ENCODE data around the gene ZC3H8. TPM values are rescaled to one million over a fixed set of nuclear protein-coding genes. Genes with fewer than 3 reads are reported as not detected.

ZC3H8 gene
- total and polyA plus RNA-seq, 2 donors (not counting 3 experiments of a cell fraction or from before 2014, with no cell fraction given): 0.95 to 7.1 TPM

GRCh38 chr2:112275887-112276773 is 21.3 kb upstream of the ZC3H8 start:
- BruUV-seq (replicated peaks): TSS peak; percentile 79
- H3K4me2 ChIP-seq (ENCODE audit: insufficient read depth, low read length): peak overlapping the region; percentile 87
- DNase-seq (ENCODE audit: low read depth, low spot score): peak; percentile 89
- CTCF ChIA-PET: no interaction called here
- no peak for FAIRE-seq
- H4K20me1 ChIP-seq (replicated peaks; ENCODE audit: control insufficient read depth, extremely low read depth, insufficient read depth, low read length): no peaks in the 10 kb centered on the region
- H3K4me1 ChIP-seq (ENCODE audit: control insufficient read depth, extremely low read depth, insufficient read depth, low read length): peaks cover 9% of the 10 kb centered on the region
- H3K36me3 ChIP-seq (ENCODE audit: control insufficient read depth in 2 of 2, extremely low read depth in 1 of 2, insufficient read depth in 2 of 2, low read length in 2 of 2): no peaks in the 10 kb centered on the region
- H3K9me1 ChIP-seq (replicated peaks; ENCODE audit: control insufficient read depth, extremely low read depth, insufficient read depth, low read length): no peaks in the 10 kb centered on the region
- dilution Hi-C loops (cut with MboI; ENCODE audit: extremely low pct_ligation_motif_present, low sequenced_read_pairs): no loop called here
- H3K4me3 ChIP-seq (replicated peaks in 1 of 3; ENCODE audit: insufficient read depth in 1 of 3, low read depth in 1 of 3, low read length in 3 of 3): peak overlapping the region; percentile 44 to 98 (median 94)
- peak; percentile 68 for TF ChIP-seq POLR2AphosphoS5 (IDR thresholded peaks at IDR 0.05; ENCODE audit: insufficient read depth, low read depth, low read length)
- TF ChIP-seq JUN (IDR thresholded peaks at IDR 0.05; ENCODE audit: borderline replicate concordance, insufficient read depth, insufficient read length, low read depth): no peak
- peak; percentile 57 for TF ChIP-seq POLR2A (IDR thresholded peaks at IDR 0.05; ENCODE audit: low read depth, low read length)
- no peak for TF ChIP-seq CTCF (IDR thresholded peaks at IDR 0.05; ENCODE audit: extremely low read depth in 1 of 2, insufficient read depth in 1 of 2, low read depth in 1 of 2, low read length in 2 of 2)
- peak overlapping the region; percentile 59 for H2AFZ ChIP-seq (ENCODE audit: low read depth, low read length)
- H3K9me3 ChIP-seq (replicated peaks; ENCODE audit: control insufficient read depth, insufficient read depth, low read length): no peaks in the 10 kb centered on the region
- POLR2A ChIA-PET: interaction anchor here (0.6 kb wide), 1 partner anchor 383 kb away, joined by 4 read pairs; no protein-coding TSS in a partner anchor
- peak overlapping the region; percentile 100 for H3K9ac ChIP-seq (replicated peaks; ENCODE audit: extremely low read depth, insufficient read depth, low read length)
- no peaks in the 10 kb centered on the region for H3K79me2 ChIP-seq (ENCODE audit: control insufficient read depth, insufficient read depth, low read length)
- H3K27me3 ChIP-seq (ENCODE audit: control insufficient read depth in 2 of 2, insufficient read depth in 2 of 2, low read length in 2 of 2): no peaks in the 10 kb centered on the region
- peak overlapping the region; percentile 98 for H3K27ac ChIP-seq (ENCODE audit: insufficient read depth, low read depth, low read length)
- intact Hi-C loops (cut with micrococcal nuclease): loop anchor here (2.0 to 5.0 kb wide), 3 partner anchors 25 to 306 kb away; partner anchors contain the start of genes CHCHD5 and TMEM87B
